HG03460 (cell line): ENCODE data around the gene FTO.

Experiments used
- ATAC-seq: cut with Tn5 transposase; IDR thresholded peaks from one replicate; pipeline ENCODE4 v1.9.1; 2021; ENCODE audit not compliant: unreplicated experiment

FTO gene

DNA sequence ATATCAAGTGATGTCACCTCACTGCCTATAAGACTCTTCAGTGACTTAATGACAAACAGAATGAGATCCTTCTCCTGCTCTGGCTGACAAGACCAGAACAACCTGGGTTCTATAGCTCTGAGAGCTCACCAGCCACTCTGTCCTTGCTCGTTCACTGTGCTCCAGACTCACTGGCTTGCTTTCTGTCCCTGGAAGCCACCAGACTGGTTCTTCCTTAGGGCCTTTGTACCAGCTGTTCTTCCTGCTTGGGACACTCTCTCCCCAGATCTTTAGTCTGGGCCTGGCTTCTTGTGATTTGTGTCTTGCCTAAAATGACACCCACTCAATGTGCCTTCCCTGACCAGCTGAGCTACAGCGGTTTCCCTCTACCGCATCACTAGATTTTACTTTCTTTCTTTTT, 76.1 kb downstream of the FTO start:
- ATAC-seq, result no peak

DNA sequence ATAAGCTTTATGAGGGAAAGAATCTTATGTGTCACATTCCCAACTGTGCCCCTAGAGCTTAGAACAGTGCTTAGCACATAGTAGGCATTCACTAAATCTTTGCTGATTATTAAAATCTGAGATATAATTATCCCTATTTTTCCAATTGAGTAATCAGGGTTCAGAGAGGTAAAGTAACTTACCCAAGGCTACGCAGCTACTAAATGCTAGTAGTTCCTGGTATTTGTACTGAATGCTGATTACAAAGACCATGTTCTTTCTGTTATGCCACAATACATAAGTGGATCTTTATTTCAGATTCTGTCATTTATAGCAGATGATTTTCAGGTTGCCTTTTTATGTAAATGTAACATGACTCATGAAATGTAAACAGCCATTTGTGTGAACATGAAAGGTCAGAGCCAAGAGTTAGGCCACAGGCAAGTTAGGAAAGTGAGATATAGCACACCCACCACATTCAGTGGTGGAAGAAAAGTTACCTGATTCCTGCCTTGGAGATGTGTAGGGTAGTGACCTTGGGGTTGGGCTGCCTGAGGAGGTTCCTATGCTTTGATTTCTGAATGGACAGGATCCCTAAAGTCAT, 77.2 kb downstream of the FTO start:
- ATAC-seq, result no peak

DNA sequence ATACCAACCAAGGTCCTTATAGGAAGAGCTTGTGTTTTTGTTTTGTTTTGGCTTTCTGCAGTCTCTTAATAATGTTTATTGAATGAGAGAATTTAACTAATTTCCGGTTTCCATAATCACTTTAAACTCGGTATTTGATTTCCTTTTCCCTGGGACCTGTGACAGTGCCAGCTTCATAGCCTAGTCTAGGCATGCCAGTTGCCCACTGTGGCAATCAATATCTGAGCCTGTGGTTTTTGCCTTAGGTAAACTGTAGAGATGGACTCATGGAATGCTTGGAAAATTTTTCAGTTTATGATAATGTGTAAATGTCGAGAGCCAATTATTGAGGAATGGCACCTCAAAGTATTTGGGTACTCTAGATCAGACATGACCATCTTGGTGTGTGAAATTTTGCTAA, 78.2 kb downstream of the FTO start:
- ATAC-seq, result no peak

DNA sequence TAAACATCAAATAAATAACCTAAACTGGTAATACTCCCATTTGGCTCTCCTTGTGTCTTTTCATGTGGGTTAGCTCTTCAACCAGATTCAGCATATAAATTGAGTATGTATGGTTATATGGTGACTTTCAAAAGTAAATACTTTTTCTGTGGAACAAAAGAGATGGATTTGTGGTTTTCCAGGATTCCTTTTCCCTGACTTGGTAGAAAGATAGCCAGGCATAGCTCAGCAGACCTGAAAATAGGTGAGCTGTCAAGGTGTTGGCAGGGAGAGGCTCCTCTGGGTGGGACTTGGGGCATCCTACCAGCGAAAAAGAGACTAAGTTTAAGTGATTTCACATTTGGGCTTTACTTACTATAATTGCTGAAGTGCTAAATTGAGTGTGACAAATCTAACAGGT, 80.3 kb downstream of the FTO start:
- no peak for ATAC-seq

DNA sequence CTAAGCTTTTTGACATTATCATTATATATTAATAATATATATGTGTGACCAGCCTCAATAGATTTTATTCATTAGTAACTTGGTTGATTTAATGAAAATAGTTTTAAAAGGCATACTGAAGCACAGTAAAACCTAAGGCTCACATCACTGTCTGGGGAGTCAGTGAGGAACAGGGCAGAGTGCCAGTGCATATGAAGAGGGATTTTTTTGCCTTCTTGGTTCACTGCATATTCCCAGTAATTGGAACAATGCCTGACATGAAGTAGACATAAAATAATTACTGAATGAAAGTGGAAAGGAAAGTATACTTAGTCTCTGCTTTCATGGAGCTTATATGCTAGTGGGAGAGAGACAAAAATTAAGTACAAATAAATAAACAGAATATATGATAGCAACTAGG, 81.1 kb downstream of the FTO start:
- ATAC-seq, result no peak

DNA sequence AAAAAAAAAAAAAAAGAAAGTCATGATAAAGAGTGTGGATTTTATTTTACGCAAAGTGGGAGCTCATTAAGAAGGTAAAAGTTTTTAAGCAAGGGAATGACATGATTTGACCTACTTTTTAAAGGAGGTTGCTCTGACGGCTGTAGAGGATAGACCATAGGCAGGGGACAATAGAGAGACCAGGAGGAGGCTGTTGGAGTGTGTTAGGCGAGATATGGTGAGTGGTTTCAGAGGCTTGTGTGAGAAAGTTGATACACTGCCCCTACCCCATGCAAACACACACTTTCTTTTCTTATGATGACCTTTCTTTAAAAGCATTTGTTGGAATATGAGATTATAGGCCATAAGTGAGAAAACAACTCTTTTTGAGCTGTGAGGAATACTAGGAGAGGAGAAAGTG, 82.0 kb downstream of the FTO start:
- ATAC-seq, result no peak

DNA sequence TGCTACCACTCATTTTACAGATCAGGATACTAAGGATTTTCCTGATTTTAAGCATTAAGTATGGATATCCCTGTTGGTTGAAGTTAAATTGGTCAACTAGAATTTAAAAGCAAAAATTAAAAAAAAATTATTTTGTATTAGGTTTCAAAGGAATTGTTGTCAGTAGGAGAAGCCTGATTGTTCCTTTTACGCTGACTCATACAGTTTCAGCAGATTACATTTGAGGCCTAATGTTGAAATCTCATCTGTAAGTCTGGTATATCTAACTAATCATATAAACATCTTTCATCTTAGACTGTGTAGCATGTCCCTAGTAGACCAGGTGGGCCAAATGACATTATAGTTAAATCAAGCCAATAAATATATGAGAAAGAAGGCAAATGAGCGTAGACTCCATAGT, 83.5 kb downstream of the FTO start:
- ATAC-seq, result no peak

DNA sequence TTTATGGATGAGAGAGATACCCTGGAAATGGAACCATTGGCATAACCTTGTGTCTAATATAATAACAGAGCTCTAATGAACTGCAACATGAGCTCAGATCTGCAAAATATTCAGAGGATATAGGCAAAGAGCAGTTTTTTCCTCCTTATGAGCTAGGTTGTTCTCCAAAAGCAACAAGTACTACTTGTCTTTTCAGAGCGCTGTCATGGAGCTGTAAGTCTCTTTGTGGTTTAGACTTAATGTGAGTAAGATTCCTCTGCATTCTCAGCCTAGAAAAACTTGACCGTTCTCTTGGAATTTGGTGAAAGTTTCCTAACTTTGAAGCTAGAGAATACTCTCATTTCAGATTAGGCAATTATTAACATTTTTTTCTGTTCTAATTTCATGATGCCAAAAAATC, 85.2 kb downstream of the FTO start:
- ATAC-seq, result no peak

DNA sequence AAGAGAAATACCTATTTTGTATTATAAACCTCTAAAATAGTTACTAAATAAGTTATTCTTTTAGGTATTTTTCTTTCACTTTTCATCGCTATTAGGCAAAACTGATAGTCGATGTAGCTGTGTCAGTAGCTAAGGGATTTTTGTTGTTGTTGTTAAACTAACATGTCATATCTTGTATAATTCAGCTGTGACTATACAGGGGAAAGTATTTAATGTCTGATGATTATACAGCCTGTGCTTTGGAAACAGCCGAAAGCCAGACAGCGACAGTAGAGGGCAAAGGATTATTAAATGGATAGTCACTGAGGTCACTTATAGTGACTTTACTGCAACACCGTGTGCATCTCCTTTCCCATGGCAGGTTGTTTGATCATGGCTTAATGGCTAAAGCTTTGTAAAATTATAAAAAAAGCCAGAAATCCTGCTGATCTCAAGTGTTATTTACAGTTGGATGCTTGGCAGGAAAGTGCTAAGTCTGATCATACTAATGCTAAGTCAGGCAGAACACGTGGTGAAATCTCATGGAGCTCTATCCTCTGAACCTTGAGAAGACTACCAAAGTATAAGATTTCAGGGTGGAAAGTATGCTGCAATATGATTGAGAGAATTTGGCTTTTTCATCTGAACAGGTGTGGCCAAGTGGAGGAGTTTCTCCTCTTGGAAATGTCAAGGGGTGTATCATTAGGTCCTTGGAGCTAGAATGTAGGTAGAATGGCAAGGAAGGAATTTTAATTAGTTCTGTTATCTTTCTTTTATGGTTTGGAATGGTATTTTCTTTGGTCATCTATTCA, 88.4 kb downstream of the FTO start:
- ATAC-seq, result no peak

DNA sequence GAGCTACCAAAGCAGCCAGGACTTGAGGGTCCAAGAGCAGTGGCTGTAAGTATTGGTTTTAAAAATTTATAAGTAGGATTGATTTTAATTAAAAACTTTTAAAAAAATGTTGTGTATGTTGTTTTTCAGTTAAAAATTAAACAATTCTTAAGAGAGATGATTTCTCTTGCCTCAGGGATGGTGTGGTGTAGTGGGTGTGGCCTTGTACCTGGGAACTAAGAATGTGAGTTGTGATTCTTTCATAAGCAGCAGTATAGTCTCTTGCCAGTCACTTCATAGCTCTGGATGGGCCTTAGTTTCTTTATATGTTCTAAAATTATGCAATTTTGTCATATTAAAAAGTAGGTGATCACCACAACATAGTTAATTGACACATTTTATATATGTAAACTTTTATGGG, 99.5 kb downstream of the FTO start:
- ATAC-seq, result no peak

DNA sequence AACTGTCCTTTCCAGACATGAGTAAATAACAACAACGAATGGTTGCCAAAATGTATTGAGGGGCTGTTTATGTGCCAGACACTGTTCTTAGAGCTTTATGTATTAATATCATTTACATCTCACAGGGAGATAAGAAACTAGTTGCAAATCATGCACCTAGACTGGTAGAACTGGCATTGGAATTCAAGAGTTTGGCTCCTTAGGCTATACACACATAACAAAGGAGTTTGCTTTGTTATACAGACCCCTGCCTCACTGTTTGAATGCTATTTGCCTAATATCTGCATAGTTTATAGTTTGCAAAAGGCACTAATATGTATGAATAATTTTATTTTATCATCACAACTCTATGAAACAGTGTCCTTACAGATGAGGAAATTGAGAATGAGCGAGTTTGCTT, 100.0 kb downstream of the FTO start:
- ATAC-seq, result no peak

DNA sequence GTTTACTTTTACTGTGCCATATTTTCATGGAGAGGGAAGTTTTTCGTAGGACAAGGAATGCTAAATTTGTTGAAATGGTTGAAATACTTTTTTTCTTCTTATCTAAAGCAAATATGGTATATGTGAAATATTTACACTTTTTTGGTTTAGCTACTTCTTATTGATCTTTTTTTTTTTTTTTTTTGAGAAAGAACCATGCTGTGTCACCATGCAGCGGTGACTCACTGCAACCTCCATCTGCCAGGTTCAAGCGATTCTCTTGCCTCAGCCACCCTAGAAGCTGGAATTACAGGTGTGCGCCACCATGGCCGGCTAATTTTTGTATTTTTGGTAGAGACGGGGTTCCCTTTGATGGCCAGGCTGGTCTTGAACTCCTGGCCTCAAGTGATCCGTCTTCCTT, 100.5 kb downstream of the FTO start:
- ATAC-seq, result no peak

DNA sequence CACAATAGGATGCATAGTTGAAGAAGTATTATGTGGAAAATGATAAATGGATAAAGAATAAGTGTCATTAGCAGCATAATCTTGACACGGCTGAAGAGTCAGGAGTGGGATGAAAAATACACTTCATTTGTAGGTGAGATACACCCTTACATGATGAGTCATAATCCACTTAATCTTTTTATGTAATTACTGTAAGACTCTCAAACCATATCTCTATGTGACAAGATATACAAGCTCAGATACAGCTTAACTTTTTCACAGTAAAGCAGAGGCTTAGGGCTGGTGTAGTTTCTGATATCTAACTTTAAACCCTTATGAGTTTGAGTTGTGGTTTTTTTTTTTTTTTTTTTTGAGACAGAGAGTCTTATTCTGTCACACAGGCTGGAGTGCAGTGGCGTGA, 101.2 kb downstream of the FTO start:
- no peak for ATAC-seq

DNA sequence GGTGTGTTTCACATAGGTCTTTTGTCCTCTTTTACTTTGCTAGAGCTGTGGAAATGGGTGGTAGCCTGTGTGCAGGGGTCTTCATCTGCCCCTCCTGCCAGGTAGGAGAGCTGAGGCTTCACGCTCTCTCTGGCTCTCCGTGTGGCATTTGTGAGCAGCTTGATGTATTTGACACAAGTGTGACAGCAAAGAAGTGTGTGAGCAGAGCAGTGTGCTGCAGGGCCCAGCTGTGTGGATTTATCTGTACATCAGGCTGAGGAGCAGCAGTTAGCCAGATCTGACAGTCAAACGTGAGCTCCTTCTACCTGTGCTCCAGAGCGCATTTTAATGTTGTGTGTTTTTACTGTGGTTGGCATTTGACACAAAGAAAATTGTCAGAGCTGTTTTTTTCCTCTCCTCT, 101.8 kb downstream of the FTO start:
- ATAC-seq, result no peak

DNA sequence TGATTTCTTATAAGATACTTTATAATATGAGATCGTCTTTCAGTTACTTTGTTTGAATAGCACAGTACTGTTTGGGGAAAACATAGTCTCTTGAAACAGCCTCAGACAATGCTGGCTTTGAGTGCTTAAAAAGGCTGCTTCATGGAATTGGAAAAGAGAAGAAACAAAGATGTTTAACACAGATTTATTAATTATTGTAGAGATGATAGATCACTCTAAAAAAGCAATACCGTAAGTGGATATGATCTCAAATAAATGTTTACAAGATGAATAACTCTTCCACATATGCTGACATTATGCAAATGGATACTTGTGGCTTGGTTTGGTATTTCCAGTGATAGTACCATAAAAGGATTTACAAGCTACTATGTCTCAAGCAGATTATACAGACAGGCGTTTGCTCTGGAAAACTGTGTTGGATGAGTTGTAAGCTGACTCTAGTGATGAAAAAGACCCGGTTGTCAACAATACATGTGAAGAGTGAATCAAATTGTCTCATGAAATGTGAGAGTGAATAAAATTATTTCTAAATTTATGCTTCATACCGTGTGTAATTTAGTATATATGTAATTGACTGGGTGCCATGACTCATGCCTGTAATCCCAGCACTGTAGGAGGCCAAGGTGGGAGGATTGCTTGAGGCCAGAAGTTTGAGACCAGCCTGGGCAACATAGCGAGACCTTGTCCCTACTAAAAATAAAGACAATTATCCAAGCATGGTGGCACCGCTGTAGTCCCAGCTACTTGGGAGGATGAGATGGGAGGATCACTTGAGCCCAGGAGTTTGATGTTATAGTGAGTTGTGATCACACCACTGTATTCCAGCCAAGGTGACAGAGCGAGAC, 105.4 kb downstream of the FTO start:
- no peak for ATAC-seq

DNA sequence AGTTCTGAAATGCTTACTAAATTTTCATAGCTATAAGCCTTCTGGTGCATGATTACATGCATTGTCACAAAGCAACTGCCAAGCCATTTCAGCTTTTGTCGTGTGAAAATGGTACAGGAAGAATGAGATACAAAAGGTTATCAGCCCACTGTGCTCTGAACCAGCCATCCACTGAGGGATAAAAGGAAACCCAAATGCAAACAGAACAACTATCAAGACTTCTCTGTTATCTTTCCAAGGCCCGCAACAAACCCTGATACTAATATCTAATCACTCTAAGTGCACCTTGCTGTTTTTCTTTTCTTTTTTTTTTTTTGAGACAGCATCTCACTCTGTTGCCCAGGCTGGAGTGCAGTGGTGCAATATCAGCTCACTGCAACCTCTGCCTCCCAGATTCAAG, 109.0 kb downstream of the FTO start:
- ATAC-seq, result no peak

DNA sequence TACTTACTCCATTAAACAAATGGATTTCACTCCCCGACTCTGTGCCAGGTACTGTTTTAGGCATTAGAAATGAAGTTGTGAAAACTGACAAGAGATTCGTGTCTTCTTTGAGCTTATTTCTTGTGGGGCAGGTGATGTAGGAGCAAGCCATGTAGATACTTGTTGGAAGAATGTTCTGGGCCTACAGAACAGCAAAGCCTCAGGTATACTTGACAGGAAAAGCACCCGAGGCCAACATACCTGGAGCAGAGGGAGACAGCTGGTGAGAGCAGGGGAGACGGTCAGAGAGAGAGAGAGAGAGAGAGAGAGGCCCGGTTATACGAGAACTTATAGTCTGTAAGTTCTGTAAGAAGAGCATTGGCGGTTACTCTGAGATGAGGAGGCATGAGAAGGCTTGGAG, 110.8 kb downstream of the FTO start:
- ATAC-seq, result no peak

DNA sequence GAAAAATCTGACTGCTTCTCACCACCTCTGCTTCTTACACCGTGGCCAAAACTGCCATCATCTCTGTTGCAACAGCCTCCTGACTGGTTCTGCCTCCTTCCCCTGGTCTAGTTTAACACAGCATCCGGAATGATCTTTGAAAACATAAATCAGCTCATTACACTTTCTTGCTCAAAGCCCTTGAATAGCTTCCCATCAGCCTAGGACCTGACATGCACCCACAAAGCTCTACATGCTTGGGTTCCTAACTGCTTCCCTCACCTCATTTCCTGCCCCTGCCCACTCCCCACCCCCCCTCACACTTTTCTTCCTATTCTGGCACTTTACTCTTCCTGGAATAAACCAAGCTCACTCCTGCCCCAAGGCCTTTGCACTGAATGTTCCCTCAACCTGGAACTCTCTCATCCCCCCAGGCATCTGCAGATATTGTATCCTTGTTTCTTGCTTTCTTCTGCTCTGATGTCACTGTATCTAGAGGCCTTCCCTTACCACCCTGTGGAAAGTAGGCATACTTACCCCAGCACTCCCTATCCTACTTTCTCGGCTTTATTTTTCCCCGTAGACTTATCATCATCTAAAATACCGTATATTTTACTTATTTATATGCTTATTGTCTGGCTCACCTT, 112.4 kb downstream of the FTO start:
- ATAC-seq, result no peak

DNA sequence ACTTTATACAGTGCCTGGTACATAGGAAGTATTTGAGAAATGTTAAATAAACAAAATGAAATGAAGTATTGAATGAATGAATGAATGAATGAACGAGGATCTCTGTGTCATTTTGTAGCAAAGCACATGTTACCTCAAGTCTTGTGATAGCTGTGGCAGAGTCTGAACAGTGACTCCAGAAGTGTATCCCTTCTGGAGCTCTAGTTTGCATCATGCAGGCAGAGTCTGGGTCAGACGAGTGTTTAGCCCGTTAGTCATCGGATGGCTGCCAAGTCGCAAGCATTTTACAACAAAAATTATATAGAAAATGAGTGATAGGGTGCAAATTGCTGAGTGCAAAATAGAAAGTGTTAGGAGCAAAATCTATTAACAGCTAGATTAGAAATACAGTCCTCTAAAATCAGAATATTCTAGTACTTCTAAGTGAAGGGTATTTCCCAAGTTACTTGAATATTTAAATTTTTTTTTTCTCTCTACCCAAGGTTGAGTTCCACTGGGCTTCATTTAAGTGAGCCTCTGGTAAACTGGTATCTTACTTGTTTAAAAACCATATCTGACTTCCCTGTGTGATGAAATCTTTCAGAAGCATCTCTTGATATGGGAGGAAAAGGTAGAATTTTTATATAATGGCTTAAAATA, 113.3 kb downstream of the FTO start:
- no peak for ATAC-seq

DNA sequence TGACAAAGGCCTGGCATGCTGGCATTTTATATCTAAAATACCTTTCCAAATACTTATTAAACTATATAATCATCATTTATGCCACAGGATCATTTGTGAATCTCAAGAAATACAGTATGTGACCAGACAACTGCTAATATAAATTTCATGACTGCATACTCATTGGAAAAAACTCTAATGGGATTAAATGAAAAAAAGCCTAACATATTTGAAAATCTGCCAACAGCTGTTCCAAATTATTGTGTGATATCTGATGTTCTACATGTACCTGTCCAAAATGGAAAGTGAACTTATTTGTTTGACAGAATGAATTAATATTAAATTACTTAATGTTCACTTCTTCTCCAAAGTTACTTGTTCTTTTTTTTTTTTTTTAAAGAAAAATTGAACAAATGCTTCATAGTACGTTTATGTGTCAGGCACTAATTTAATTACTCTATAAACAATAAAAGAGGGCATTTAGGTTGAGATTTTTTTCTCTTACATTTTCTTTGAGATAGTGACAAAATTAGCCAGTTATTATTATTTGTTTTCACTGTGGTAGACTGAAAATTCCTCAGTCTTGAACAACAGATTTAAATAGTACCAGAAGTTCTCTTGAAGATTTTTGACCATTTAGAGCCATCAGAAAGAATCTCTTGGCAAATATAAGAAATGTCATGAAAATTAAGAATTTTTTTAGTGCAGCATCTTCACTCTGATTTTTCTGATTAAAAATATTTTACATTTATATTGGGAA, 114.0 kb downstream of the FTO start:
- ATAC-seq, result no peak

DNA sequence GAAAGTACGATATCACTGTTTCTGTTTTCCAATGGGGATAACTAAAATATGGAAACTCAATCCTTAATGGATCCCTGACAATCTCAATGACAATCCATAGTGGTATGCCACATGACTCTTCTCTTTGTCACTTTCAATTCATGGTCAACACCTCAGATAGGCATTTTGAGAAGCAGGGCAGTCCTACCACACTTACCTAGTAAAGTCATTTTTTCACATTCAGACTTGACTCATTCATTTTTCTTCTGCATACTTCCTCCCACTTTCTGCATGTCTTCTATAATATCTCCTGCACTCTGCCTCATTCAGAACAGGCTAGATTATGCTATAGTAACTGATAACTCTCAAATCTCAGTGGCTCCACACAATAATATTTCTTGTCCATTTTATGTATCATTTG, 117.5 kb downstream of the FTO start:
- no peak for ATAC-seq
